Esophagus muscularis mucosa (tissue), 4 donors: Measurements from ENCODE around the gene VKORC1. TPM values are rescaled to one million over a fixed set of nuclear protein-coding genes. Genes with fewer than 3 reads are reported as not detected.
A peak's percentile ranks its signal among the peaks of the same experiment; 100 is the strongest.

Experiments
- DNase-seq: peaks from one replicate; pipeline ENCODE4 v3.0.0-alpha.2; 2017; ENCODE audit errors: extremely low spot score
- H3K27ac ChIP-seq, 4 donors: fragments of 200-600 bp; sonication (generic); replicated peaks in 1 of 4; 1 replicate in 3 of 4; 2 replicates in 1 of 4; pipeline ENCODE4 v1.5.1; 2016 to 2019; ENCODE audit warnings: mild to moderate bottlenecking in 1 of 4
- H3K27me3 ChIP-seq, 4 donors: fragments of 200-600 bp; sonication (generic); one replicate each; pipeline versions ENCODE4 v1.5.1 to v1.6.0; 2016 to 2019
- H3K36me3 ChIP-seq, 4 donors: fragments of 200-600 bp; sonication (generic); one replicate each; pipeline ENCODE4 v1.5.1; 2016 to 2019
- H3K4me1 ChIP-seq, 4 donors: fragments of 200-600 bp; sonication (generic); one replicate each; pipeline ENCODE4 v1.5.1; 2016 to 2019
- H3K4me3 ChIP-seq, 4 donors: fragments of 200-600 bp; sonication (generic); 1 replicate in 2 of 4; 2 replicates in 2 of 4; pipeline ENCODE4 v1.5.1; 2016 to 2019; ENCODE audit warnings: mild to moderate bottlenecking in 4 of 4, moderate library complexity in 1 of 4
- H3K9me3 ChIP-seq, 4 donors: fragments of 200-600 bp; sonication (generic); 1 replicate in 3 of 4; 2 replicates in 1 of 4; pipeline ENCODE4 v1.5.1; 2016 to 2019
- EP300 ChIP-seq: sonication (generic); formaldehyde crosslinking; IDR thresholded peaks from one replicate; pipeline ENCODE4 v1.6.1; 2017; ENCODE audit warnings: antibody characterized with exemption
- POLR2A ChIP-seq: fragments of 450-650 bp; IDR thresholded peaks from one replicate; pipeline ENCODE4 v1.6.1; 2017; ENCODE audit warnings: antibody characterized with exemption, moderate library complexity, mild to moderate bottlenecking, low read depth
- POLR2AphosphoS5 ChIP-seq, 2 donors: sonication (generic); formaldehyde crosslinking; IDR thresholded peaks; one replicate each; pipeline ENCODE4 v1.6.1; 2017; ENCODE audit warnings: antibody characterized with exemption in 2 of 2
- WGBS: methylation state at CpG from one replicate; pipeline ENCODE4 v1.1.5; 2018; 5-methylcytosine and 5-hydroxymethylcytosine counted together
- intact Hi-C: fragments of 100-400 bp; cut with DNase I; formaldehyde crosslinking; loops from one replicate; pipeline ENCODE4 v1.15.1; 2023
- total RNA-seq, 4 donors: library from RNA; depleted of rRNA; stranded (reverse); fragments of >200 nt; gene quantifications; one replicate each; pipeline versions ENCODE4 v1.1.0 to v1.2.1, GENCODE V29; 2016
- TF ChIP-seq, protein P1 (sequence below), 3 experiments: fragments of 200-600 bp in 2 of 3; fragments of 450-650 bp in 1 of 3; sonication (generic) in 2 of 3; IDR thresholded peaks; one replicate each; pipeline ENCODE4 v1.5.1; 2017 to 2019; ENCODE audit warnings: antibody characterized with exemption in 3 of 3, mild to moderate bottlenecking in 2 of 3, moderate library complexity in 1 of 3

The VKORC1 gene
- 100 to 1,000 TPM in 2 of 4 donors, 10 to 100 TPM in 2; 81.4 to 122 (median 108) TPM for total RNA-seq

- intact Hi-C loops, result loop anchor here (5.0 kb wide), 1 partner anchor 107 kb away; the partner anchor contains the start of gene HSD3B7
- TF ChIP-seq POLR2AphosphoS5 (IDR thresholded peaks at IDR 0.05) (peak; percentile 89 to 95), POLR2A (no peak)
- TF ChIP-seq, protein P1, sequence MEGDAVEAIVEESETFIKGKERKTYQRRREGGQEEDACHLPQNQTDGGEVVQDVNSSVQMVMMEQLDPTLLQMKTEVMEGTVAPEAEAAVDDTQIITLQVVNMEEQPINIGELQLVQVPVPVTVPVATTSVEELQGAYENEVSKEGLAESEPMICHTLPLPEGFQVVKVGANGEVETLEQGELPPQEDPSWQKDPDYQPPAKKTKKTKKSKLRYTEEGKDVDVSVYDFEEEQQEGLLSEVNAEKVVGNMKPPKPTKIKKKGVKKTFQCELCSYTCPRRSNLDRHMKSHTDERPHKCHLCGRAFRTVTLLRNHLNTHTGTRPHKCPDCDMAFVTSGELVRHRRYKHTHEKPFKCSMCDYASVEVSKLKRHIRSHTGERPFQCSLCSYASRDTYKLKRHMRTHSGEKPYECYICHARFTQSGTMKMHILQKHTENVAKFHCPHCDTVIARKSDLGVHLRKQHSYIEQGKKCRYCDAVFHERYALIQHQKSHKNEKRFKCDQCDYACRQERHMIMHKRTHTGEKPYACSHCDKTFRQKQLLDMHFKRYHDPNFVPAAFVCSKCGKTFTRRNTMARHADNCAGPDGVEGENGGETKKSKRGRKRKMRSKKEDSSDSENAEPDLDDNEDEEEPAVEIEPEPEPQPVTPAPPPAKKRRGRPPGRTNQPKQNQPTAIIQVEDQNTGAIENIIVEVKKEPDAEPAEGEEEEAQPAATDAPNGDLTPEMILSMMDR (IDR thresholded peaks at IDR 0.05), result peak in 1 of 3 experiments; percentile 33
- 0% methylated on average over 38 of the region's 69 CpGs for WGBS
Observed at GRCh38 chr16:31094424-31095120, at the start of gene VKORC1. Gene VKORC1, minus strand, starts transcription at chr16:31094797. Its CDS starts 68 bp downstream, at chr16:31094729.

DNA sequence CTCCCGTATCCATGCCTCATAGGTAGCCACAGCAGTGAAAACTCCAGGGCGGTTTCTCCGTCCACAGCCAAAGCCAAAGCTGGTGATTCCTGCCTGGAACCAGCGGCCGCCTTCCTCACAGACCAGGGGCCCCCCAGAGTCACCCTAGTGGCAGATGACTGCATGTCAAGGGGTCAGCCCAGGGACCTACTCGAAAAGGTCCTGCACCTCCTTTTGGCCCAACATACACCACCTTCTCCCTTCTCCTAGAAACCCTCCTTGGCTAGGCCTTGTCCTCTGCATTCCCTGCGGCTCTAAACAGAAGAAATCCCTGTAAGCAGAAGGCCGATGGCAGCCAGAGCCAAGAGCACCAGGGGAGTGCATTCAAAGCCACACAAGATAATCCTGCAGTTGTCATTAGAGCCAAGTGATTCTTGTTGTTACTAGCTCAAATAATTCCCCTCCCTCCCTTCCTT is 49.1 kb upstream of the VKORC1 start:
- Histone ChIP-seq H3K9me3 (no peaks in the 10 kb centered on the region), H3K36me3 (no peaks in the 10 kb centered on the region), H3K27me3 (peaks cover 0 to 19% (median 0%) of the 10 kb centered on the region in 4 donors), H3K4me3 (no peak overlapping the region), H3K27ac (no peak overlapping the region), H3K4me1 (peaks cover 18 to 31% (median 29%) of the 10 kb centered on the region in 4 donors)
- 87% methylated on average over 5 of the region's 8 CpGs for WGBS
- no peak for TF ChIP-seq POLR2AphosphoS5 (IDR thresholded peaks at IDR 0.05)
- TF ChIP-seq, protein P1 (IDR thresholded peaks at IDR 0.05), result no peak
- TF ChIP-seq EP300, result no peak
- intact Hi-C loops, result loop anchor here (5.0 kb wide), 2 partner anchors 36 to 156 kb away; partner anchors contain the start of genes BCKDK and HSD3B7
- no peak for DNase-seq

More at GRCh38 chr16:31094424-31095120, at the start of gene VKORC1:
- H3K36me3 ChIP-seq, result peaks cover 9 to 24% (median 22%) of the 10 kb centered on the region in 4 donors
- peak; percentile 98 for DNase-seq
- H3K27ac ChIP-seq, result peak within 1 kb of the TSS; percentile 87 to 95 (median 92)
- H3K4me3 ChIP-seq, result peak within 1 kb of the TSS; percentile 81 to 91 (median 84)
- peaks cover 12 to 31% (median 23%) of the 10 kb centered on the region in 4 donors for H3K4me1 ChIP-seq
- H3K9me3 ChIP-seq, result no peaks in the 10 kb centered on the region
- H3K27me3 ChIP-seq, result no peaks in the 10 kb centered on the region

DNA sequence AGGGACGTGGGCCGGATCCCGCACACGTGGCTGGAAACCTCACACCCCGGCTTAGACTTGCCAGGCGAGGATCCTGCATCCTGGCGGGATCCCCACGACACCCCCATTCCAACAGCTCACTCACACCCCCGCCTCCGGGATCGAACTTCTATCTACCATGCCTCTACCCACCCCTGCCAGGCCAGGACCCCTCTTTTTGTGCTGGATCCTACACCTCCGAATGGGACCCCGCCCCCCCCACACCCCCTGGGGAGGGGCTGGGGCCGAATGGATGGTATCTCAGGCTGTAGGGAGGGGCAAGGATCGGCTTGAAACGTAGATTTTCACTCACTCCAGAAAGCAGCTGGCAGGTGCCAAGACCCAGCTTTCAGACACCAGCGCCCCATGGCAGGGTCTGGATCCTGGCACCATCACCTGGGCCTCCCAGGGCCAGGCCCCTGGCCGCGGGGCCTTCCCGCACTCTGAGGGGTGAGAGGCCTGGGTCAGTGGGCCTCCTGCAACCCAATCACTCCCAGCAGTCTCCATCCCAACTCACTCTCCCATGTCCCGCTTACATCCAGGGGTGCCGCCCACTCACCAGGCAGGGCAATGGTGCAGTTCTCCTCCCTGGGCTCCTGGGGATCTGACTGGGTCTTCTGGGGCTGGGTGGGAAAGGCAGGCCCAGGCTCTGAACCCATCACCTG is 48.6 kb upstream of the VKORC1 start:
- no peak for TF ChIP-seq POLR2A
- TF ChIP-seq POLR2AphosphoS5 (IDR thresholded peaks at IDR 0.05), result no peak
- no peak for TF ChIP-seq EP300
- TF ChIP-seq, protein P1 (IDR thresholded peaks at IDR 0.05), result no peak
- intact Hi-C loops, result loop anchor here (5.0 kb wide), 2 partner anchors 36 to 156 kb away; partner anchors contain the start of genes BCKDK and HSD3B7
- Histone ChIP-seq H3K27ac (peak overlapping the region; percentile 70 to 86 (median 82)), H3K36me3 (no peaks in the 10 kb centered on the region), H3K4me3 (peak overlapping the region; percentile 56 to 72 (median 62)), H3K27me3 (peaks cover 0 to 13% (median 0%) of the 10 kb centered on the region in 4 donors), H3K9me3 (no peaks in the 10 kb centered on the region), H3K4me1 (peaks cover 18 to 27% (median 24%) of the 10 kb centered on the region in 4 donors)
- no peak for DNase-seq
- 73% methylated on average over 6 of the region's 22 CpGs for WGBS

DNA sequence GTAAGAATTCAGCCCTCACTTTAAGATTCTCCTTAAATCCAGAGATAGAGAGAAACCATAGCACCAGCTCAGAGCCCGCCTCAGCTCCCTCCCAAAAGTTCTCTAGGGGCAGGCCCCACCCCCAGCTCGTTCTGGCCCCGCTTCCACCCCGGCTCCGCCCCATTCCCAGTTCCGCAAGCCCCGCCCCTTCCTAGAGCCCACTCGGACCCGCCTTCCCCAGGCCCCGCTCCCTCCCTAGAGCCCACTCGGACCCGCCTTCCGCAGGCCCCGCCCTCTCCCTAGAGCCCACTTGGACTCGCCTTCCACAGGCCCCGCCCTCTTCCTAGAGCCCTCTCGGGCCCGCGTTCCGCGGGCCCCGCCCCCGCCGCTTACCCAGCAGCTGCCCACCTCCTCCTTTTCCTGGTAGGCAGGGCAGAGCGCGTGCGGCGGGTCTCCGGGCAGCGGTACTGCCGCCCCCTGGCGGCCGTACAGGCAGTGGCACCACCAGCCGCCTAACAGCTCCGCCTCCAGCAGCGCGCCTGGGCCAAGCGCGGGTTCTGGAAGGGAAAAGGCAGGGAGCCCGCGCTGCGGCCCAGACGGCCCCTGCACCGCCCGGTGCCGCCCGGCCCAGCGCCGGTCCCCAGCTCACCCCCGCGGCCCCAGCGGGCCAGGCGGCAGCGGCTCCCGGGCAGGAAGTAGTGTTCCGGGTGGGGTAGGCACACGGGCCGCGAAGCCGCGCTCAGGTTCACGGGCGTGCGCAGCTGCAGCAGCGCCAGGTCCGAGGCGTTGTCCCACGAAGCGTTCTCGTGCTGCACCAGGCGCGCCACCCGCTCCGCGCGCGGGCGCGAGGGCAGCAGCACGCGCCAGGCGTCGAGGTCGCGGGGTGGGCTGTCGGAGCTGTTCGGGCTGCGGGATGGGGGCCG is 47.8 kb upstream of the VKORC1 start:
- Histone ChIP-seq H3K27ac (peak overlapping the region; percentile 79 to 86 (median 82)), H3K4me1 (peaks cover 18 to 27% (median 23%) of the 10 kb centered on the region in 4 donors), H3K27me3 (peaks cover 0 to 5% (median 0%) of the 10 kb centered on the region in 4 donors), H3K4me3 (peak overlapping the region; percentile 56 to 72 (median 62)), H3K9me3 (no peaks in the 10 kb centered on the region), H3K36me3 (no peaks in the 10 kb centered on the region)
- peak; percentile 100 for DNase-seq
- 1% methylated on average over 24 of the region's 89 CpGs for WGBS
- TF ChIP-seq POLR2AphosphoS5 (IDR thresholded peaks at IDR 0.05), result peak; percentile 64 to 87
- TF ChIP-seq, protein P1 (IDR thresholded peaks at IDR 0.05), result peak in 2 of 3 experiments; percentile 99 to 100
- TF ChIP-seq POLR2A, result no peak
- no peak for TF ChIP-seq EP300
- intact Hi-C loops, result loop anchor here (5.0 kb wide), 2 partner anchors 35 to 155 kb away; partner anchors contain the start of genes BCKDK and HSD3B7
